Head of caudate nucleus (tissue), 42 donors: ENCODE data around the gene MRPS22.
"Not testable (repeated sequence)": the region's sequence is repeated elsewhere in the genome, so short reads cannot be mapped to it uniquely, and the experiment has no call there.

ENCODE experiments used
- DNase-seq, 42 donors: peaks; one replicate each; pipeline versions ENCODE4 v3.0.0 to v3.0.0-alpha.2; 2020 to 2021; ENCODE audit warnings: mixed read lengths in 7 of 42
- intact Hi-C: fragments of 100-400 bp; cut with DNase I; formaldehyde crosslinking; loops from one replicate; pipeline ENCODE4 v1.15.0; 2022

The MRPS22 gene

DNA sequence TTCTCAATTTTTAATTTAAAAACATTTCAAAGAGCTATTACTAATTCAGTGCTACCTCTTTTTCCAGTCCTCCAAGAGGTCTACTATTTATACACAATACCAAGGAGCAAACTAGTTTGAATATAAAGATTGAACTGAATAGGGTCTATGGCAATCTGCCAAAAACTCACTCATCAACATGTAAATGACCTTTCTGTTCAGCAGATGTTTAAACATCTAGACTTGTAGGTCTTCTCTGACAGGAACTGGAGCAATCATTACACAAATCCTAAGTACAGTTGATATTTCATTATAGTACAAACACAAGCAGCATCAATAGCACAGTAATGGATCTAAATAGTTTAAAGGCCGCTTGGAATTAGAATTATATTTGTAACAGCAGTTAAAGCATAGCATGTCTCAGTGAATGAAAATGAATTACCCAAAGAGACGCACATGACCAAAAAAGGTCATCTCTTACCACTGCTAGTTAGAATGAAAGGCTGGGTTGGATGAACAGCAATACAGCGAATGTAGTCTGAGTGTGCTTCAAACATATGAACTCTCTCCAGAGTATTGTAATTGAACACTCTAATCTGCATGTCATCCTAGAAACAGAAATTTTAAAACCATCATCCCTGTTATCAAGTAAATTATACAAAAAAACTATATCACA lies 34.9 kb downstream of the MRPS22 start:
- no peak for DNase-seq
- intact Hi-C loops: no loop called here

GRCh38 chr3:139380575-139380974 lies 36.8 kb downstream of the MRPS22 start:
- DNase-seq: no peak
- intact Hi-C loops: no loop called here

GRCh38 chr3:139382291-139382690 lies 38.5 kb downstream of the MRPS22 start:
- DNase-seq, intact Hi-C loops: not testable (repeated sequence)

DNA sequence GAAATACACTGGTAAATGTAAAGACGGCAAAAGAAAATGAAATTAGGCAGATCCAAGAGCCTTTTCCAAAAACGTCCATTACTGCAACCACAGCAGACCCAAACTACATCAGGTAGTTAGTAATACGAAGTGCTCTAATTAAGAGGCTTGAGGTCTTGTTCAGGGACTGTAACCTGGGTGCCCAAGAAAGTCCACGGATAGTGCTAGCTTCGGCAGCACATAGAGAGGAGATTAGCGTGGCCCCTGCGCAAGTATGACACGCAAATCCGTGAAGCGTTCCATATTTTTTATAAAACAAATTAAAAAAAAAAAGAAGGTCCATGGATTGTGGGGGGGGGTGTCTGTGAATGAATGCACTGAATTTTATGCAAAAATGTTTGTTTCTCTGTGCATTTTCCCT lies 44.3 kb downstream of the MRPS22 start:
- no peak for DNase-seq
- intact Hi-C loops: no loop called here

- intact Hi-C loops: no loop called here
- DNase-seq: peak in 13 of 42 donors; percentile 12 to 60 (median 30)
These were observed 45.2 kb downstream of the MRPS22 start for GRCh38 chr3:139388821-139389551.

GRCh38 chr3:139389552-139390368 lies 45.9 kb downstream of the MRPS22 start, which contains the start of gene COPB2:
TSS of gene COPB2 (minus strand) at chr3:139389647. CDS start at chr3:139389550, 97 bp downstream.
- intact Hi-C loops: no loop called here
- DNase-seq: peak; percentile 98 to 100 (median 99)

DNA sequence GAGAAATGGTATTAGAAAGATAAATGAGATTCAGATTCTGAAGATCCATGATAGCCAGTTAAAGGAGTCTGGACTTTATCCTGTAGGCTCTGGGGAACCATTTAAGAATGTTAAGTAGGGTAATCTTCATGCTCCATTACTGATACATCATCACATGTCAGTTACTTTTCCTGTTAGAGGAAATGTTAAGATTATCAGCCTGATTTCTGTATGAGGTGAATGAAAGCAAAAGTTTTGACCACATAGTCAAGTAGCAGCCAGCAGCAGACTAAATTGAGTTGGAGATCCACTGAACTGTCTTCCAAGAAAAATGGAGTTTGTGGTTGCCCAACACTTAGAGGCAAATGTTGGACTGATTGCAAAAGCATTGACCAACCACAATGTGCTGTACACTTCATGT lies 50.3 kb downstream of the MRPS22 start:
- no peak for DNase-seq
- intact Hi-C loops: no loop called here

DNA sequence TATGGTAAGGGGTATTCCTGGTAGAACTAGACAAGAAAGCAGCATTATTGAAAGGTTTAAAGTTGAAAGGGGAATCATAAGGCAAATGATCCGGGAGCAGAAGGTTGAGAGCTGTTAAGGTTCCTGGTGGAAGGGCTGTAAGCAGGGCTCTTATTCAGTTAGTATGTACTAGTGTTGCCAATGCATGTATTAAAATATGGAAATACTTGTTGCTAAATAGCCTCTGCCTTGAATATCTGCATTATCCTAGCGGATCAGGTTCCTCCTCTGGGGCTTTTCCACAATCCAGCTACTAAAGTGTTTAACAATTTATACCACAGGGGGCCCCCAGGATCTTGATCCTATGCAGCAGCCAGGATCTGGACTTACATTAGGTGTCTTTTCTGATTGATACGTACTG lies 52.9 kb downstream of the MRPS22 start:
- no peak for DNase-seq
- intact Hi-C loops: no loop called here

DNA sequence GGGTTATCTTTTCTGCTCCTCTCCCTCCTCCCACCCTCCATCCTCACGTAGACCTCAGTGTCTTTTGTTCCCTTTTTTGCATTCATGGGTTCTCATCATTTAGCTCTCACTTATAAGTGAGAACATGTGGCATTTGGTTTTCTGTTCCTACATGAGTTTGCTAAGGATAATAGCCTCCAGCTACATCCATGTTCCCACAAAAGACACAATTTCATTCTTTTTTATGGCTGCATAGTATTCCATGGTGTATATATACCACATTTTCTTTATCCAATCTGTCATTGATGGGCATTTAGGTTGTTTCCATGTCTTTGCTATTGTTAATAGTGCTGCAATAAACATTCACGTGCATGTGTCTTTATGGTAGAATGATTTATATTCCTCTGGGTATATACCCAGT lies 57.3 kb downstream of the MRPS22 start:
- intact Hi-C loops, DNase-seq: not testable (repeated sequence)
